GM21423 (cell line): ENCODE measurements around the gene CPA3.

Source experiments
- ATAC-seq: cut with Tn5 transposase; IDR thresholded peaks from one replicate; pipeline ENCODE4 v1.9.1; 2021; ENCODE audit warnings: mild to moderate bottlenecking, moderate library complexity; ENCODE audit not compliant: unreplicated experiment

The CPA3 gene, protein sequence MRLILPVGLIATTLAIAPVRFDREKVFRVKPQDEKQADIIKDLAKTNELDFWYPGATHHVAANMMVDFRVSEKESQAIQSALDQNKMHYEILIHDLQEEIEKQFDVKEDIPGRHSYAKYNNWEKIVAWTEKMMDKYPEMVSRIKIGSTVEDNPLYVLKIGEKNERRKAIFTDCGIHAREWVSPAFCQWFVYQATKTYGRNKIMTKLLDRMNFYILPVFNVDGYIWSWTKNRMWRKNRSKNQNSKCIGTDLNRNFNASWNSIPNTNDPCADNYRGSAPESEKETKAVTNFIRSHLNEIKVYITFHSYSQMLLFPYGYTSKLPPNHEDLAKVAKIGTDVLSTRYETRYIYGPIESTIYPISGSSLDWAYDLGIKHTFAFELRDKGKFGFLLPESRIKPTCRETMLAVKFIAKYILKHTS

DNA sequence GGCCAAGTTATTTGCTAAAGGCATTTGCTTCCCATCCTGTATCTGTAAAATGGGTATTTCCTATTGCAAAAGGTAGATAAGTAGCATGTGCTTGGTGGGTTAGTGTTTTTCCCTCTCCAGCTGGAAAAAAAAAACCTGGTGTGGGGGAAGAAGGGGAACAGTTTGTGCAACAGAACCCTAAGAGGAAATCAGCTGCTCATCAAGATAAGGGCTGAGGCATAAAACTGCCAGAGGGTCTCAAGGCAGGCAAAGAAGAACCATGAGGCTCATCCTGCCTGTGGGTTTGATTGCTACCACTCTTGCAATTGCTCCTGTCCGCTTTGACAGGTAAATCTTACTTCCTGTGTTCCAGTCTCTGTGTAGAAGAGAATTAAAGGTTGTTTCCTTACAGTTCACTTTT, at the start of gene CPA3:
CPA3 (plus strand) TSS at position 248 of the 400 bp plus-strand sequence; CDS start at position 260, 12 bp downstream.
- no peak for ATAC-seq

DNA sequence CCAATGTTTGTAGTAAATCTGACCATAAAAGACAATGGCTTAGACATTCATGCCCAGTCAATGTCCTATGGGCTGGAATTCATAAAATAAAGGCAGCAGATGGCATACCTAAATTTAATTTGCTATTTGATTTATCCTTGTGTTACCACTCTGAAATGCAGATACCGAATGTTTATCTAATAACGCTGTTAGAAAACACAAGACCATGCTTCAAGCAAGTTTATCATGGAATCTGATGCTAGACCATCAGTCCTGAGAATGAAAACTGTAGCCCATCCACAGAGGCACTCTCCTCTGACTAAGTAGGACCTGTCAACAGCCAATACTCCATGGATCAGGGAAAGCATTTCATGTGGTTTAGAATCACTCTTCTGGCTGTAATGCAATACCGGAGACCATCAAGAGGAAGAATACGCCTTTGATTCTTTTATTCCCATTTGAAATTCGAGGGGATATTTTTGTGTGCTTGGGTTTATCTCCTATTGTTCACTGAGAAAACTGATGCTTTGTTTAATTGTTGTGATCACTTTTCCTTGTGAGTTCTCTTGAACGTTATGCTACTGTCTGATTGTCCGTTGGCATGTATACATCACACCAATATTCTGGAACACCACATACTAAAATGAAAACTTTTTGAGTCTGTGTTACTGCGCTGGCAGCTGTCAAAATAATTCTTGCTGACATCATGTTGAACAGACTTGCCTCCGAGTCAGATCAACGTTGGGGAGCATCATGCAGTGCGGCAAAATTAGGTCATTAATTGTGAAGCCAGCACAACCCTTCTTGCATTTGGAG, 49.6 kb upstream of the CPA3 start:
- ATAC-seq: no peak

DNA sequence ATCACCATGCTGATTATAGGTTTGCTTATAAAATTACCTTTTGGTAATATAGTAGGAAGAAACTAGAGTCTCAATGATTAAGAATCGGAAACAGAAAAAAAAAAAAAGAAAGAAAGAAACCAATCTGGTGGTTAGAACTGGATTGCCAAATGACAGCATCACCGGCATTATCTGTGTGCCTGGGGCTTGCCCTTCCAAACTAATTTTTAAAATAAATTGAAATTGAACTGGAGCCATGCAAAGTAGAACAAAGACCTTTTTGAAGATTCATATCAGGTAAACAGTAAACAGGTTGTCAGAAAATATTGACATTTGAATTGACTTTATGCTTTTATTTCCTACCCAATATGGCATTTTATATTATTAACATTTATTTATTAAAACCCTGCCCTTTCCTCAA, 48.7 kb upstream of the CPA3 start:
- ATAC-seq: no peak

DNA sequence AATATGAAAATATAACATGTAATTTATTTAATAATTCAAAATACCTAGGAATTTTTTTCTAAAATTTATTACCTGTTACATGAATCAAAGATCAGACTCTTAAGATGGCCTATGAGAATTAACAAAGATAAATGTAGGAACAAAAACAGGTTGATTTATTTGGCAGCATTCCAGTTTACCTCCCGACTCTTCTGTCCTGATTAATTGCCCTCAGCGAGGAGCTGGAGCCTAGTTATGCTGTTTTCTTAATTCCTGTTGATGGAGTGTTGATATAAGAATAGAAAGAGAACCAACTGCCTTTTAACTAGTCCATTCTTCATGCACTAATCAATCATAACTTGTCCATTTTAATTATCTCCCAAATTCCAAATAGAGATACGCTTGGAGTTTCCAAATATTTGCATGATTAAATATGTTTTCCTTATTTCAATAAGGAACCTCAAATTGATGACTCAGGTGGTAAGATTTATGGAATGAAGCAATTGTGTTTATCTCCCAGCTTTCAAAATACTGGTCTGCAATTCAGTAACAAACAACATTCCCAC, 48.0 kb upstream of the CPA3 start:
- no peak for ATAC-seq

DNA sequence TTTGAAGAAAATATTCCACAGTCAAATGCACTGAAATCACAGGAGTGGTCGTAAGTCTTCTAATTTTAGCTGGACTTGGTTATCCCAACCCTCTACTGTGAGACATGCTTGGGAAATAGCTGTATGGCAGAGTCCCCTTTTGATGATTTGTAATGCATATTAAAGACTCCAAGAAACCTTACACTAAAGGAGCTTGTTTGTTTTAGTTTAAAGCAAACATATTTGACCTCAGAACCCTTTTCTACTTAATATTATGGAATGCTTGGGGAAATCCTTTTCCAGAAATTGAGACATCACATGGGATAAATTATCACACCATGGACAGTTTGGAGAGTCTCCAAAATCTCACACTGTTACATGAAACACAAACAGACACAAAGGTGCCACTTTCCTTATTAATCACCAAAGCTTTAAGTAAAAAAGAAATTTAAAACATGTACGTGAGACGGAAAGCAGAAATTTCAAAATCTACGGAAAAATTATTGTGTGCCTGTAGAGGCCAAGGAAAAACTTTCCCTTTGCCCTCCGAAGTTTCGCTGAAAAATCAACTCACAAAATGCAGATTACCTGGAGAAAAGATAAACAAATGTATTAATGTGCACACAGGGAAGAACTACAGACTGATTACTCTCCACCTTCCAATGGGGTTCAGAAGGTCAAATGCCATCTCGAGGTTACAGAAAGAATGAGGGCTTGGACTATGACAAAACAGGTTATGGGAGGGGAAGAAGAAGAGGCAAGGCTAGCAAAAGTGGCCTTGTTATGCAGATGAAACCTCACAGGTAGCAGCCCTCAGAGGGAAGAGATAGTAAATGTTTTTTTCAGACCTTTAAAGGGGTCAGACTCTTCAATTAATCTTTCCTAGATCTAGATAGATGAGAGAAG, 44.5 kb upstream of the CPA3 start:
- ATAC-seq: no peak

DNA sequence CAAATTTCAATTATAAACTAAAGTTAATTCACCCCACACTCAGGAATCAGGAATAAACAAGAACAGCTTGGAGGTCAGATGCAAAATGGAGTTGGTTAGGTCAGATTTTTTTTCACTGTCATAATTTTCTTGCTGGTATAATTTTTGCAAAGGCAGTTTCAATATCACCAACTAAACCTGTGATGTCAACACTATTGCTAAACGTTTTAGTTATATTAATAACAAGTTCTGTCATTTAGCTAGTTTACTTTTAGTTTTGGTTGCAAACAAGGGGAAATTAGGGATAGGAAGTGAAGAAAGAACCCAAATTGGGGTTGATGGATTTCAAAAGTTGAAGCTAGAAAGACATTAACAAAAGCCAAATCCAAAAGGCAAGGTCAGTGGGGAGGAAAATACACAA, 42.1 kb upstream of the CPA3 start:
- no peak for ATAC-seq

DNA sequence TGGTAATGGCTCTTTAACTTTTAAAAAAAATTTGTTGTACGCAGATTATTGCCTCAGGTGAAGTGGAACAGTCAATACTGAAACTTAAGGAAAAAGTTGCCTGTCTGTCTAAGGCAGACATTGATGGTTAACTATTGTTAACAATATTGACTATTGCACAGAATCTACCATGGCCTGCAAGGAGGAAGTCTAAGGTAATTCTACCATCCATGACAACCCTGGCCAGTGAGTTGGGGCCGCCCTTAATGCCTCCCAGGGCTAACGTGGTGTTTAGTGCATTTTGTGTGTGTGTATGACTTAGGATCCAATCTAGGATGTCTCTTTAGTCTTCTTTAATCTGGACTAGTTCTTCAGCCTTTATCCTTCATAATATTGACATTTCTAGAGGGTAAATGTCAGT, 39.6 kb upstream of the CPA3 start:
- no peak for ATAC-seq

DNA sequence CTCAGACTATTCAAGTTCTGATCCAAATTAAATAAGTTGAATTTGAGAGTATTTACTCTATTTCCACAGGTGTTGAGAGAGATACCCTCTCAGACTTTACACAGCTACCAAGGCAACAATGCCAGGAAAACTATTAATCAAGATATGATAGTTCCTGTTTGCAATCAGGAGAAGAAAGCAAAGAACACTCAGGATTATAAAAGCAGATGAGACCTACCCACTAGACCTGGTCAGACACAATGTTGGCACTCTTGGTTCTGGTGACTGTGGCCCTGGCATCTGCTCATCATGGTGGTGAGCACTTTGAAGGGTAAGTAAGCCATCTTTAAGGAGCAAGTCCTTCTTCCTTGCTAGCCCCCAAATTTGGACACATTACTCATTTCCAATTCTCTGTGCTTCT, 37.5 kb upstream of the CPA3 start, which contains the start of gene CPB1:
CPB1 (plus strand) TSS at position 227 of the 400 bp plus-strand sequence; CDS start at position 240, 13 bp downstream.
- ATAC-seq: no peak

DNA sequence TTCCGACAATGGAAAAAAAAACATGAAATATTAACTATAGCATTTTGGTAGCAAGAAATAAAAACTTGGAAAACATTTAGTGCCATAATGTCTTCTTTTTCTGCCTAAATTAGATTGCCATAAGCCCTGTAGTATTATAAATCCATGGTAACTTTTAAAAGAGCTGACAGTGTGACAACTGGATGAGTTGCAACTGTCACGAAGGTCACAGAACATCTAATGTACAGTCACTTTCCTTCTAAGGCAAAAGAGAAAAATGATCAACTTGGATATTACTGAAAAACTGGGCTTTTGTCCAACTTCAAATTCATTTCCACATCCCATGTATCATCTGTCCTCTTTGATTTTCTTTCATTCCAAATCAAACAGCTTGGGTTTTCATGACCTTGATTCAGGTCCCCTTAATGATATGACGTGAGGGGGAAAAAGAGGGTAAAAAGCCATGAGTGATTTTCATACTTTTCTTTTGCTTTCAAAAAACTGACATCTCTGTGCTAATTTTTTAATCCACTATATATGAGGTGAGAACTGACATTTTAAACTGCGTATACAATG, 36.9 kb upstream of the CPA3 start:
- ATAC-seq: no peak

DNA sequence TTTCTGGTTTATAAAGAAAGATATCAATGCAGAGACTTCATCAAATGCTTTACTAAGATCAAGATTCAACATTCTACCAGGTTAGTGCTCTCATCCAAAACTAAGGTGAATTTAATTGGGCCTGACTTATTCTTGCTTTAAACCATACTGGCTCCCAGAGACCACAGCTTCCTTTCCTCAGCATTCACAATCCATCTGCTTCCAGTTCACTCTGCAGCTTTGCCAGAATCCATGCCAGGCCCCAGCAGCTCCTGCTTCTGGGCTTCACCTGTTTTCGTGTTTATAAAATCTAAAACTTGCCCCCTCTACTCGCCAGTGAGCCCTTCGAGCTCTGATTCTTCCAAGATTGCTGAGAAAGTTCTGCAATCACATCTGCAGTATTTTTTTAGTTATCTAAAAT, 35.2 kb upstream of the CPA3 start:
- no peak for ATAC-seq

DNA sequence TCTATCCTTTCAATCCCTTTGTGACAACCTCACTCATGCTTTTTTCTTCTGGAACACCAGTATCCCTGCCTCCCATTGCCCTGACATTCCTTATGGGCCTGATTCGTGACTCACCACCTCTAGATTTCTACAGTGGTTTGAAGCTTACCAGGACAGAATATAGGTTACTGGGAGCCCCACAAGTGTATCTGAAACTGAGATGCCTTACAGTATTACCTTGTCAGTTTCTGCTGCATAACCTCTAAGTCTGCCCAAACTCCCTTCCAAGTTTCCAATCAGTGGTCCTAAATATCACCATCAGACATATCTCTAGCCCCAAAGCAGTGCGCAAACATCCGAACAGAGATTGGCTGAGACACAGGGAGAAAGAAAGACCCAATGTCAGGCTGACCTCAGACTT, 31.9 kb upstream of the CPA3 start:
- ATAC-seq: no peak

DNA sequence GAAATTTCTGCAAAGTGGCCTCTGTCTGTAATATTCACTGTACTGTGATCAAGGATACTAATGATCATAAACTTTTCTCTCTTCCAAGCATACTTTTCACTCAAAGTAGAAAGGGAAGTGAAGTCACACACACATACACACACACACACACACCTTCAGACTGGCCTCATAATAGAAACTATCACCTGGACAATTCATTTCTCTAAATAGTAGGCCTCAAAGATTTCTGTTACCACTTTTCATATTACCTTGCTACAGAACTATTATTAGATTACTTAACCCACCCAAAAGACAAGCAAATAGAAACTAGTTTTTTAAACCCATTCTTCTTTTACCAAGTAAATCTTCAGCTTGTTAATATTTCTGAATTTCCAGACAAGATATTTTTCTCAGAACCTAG, 25.3 kb upstream of the CPA3 start:
- ATAC-seq: peak; percentile 68

DNA sequence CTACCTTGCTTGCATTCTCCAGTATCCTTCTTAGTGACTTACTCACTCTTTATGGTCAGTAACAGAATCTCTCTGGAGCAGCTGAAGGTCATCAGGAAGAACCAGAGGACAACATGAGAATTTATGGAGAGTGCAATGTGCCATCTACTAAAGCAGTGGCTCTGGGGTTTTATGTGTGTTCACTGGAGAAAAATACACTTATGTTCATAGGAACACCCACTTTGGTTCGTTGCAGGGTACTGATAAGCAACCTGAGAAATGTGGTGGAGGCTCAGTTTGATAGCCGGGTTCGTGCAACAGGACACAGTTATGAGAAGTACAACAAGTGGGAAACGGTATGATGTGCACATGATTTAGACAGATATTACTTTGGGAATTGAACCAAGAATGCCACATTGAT, 24.6 kb upstream of the CPA3 start:
- no peak for ATAC-seq

DNA sequence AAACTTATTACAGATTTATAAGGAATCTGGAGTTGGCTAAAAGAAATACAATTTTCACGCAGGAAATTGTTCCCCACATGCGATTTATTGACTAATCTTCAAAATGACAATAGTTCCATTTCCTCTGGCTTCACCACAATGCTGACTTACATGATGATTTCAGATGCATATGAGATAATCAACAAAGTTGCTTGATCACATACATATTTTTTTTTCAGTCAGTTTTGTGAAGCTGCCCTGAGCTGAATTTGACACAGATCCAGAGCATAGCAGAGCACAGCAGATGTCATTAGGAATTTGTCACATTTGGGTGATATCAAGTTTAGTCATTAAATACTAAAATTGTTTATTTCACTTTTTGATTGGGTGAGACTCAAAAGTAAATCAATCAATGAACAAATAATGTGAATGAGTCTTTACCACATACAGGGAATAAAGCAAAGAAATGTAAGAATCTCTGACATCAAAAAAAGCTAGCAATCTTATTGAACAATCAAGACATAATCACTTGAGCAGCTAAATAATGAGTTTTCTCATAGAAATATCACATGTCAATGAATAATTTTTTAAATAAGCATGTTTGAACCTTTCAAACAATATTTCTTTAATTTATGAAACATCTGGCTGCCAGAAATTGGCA, 19.2 kb upstream of the CPA3 start:
- no peak for ATAC-seq

DNA sequence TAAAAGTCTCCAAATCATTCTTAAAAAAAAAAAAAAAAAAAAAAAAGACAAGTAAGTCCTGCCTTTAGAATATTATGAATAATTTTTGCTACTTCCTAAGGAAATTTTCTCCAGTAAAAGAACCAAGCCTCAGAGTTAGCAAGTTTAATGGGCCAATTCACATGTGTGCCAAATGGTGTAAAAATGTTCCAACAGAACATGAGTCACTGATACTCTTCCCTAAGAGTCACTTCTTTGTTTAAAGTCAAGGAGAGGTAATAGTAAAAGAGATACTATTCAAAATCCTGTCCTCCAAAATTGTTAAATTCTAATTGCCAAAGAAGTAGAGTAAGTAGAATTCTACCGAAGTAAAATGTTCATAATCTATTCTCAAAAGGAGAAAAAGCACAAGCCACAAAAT, 17.7 kb upstream of the CPA3 start:
- no peak for ATAC-seq

DNA sequence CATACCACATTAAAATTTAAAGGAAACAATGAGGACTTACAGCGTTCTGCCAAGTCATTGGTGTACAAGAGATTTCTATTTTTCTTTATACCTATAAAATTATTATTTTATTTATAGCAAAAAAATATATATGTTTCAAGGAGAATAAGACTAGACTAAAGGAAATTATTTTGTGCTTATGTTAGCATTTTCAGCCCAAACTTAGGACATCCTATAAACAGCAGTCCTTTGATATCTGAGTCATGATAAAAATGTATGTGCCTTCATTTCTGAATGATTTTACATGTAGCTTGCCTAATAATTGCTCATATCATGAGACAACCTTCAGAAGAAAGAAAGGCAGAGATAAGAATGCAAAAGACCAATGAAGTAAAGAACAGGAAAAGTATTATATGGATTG, 16.7 kb upstream of the CPA3 start:
- no peak for ATAC-seq

DNA sequence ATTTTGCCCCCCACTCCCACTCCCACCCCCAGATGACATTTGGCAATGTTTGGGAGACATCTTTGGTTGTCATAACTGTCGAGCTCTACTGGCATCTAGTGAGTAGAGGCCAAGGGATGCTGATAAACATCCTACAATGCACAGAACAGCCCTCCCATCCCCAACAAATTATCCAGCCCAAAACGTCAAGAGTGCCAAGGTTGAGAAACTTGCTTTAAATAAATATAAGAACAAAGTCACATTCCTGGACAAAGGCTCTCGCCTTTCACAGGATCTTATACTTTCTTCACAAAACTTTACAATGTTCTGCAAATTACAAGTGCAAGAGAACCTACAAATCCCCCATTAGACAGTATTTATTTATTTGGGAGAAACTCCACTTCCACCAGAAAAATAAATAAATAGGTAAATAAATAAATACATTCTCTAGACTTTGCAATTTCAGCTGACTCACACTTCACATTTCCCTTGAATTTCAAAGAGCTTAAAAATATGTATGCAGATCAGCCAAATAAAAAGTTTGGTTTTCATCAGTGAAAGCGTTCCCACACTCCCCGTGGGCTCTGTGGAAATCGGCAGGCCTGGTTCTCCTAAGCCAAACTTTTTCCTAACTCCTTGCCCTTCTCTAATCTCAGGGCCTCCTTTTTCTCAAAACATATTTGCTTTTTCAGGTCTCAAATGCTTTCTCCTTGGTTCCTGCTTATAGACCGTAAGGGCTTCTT, 12.7 kb upstream of the CPA3 start:
- ATAC-seq: no peak

DNA sequence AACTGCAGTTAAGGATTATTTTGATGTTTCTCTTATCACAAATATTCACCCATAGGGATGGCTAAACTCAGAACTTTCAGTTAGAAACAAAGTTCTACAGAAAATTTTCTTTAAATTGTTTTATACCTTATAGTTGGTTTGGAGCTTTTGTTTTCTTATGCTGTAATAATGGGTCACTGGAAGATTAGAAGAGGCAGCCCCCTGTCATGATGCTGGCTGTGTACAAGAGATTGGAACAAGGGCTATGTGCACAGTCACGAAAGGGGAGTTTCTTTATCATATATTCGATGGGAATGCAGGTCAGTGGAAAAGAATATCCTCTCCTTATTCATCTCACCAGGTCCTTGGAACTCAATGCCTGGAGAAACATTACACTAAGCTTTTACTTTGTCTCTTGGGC, 12.0 kb upstream of the CPA3 start:
- ATAC-seq: no peak

DNA sequence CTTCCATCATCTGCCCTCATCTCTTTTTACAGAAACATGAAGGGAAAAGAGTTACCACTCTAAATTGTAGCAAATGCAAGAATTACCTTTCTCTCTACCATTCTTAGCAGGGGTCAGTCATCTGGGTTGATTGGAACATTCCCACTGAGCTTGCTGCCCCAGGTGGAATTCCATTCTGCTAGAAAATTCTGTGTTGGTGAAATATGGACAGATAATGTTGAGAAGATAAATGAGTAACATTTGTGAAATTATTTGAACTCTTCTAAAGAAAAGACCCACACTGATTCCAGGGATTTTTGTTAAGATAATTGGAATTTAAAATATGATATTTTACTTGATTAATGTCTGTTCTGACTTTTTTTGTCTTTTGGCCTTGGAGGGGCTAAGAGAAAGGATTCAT, 11.0 kb upstream of the CPA3 start:
- no peak for ATAC-seq
